NCI-H82 treated with DMSO at 0.1 percent for 48 hours (cell line): ENCODE results near the gene CHMP5.

Experiments used
- DNase-seq: peaks from one replicate; lab custom pipeline; 2025; ENCODE audit not compliant: unreplicated experiment; lab: John Stamatoyannopoulos, UW

Gene CHMP5

GRCh38 chr9:33264473-33265177 is at the start of gene CHMP5, which contains the start of gene BAG1:
Gene CHMP5 (plus strand): TSS chr9:33265049. CDS start chr9:33265079, 30 bp downstream.
Gene BAG1 (minus strand): TSS chr9:33264708.
- DNase-seq: peak; percentile 97

GRCh38 chr9:33220681-33221567 is 43.9 kb upstream of the CHMP5 start:
- DNase-seq: no peak

- DNase-seq: no peak
Measured at GRCh38 chr9:33221568-33221884, 43.3 kb upstream of the CHMP5 start.

GRCh38 chr9:33222031-33222430 is 42.8 kb upstream of the CHMP5 start:
- DNase-seq: peak; percentile 30

- DNase-seq: no peak
Measured at GRCh38 chr9:33223696-33224095, 41.2 kb upstream of the CHMP5 start.

- no peak for DNase-seq
Measured at GRCh38 chr9:33225319-33226147, 39.3 kb upstream of the CHMP5 start.

GRCh38 chr9:33227008-33227398 is 37.8 kb upstream of the CHMP5 start:
- no peak for DNase-seq

GRCh38 chr9:33227741-33228140 is 37.1 kb upstream of the CHMP5 start:
- no peak for DNase-seq

- no peak for DNase-seq
Measured at GRCh38 chr9:33228606-33229005, 36.2 kb upstream of the CHMP5 start.

GRCh38 chr9:33229359-33230114 is 35.3 kb upstream of the CHMP5 start:
- DNase-seq: no peak

GRCh38 chr9:33230756-33231622 is 33.9 kb upstream of the CHMP5 start:
- no peak for DNase-seq

- DNase-seq: no peak
Measured at GRCh38 chr9:33231623-33231942, 33.3 kb upstream of the CHMP5 start.

GRCh38 chr9:33232815-33233214 is 32.0 kb upstream of the CHMP5 start:
- no peak for DNase-seq

- no peak for DNase-seq
Measured at GRCh38 chr9:33233626-33234342, 31.1 kb upstream of the CHMP5 start.

GRCh38 chr9:33234511-33235467 is 30.1 kb upstream of the CHMP5 start:
- DNase-seq: no peak

GRCh38 chr9:33236571-33236970 is 28.3 kb upstream of the CHMP5 start:
- no peak for DNase-seq

GRCh38 chr9:33239921-33240320 is 24.9 kb upstream of the CHMP5 start, which contains the start of gene SPINK4:
Gene SPINK4 (plus strand): TSS chr9:33240167. CDS start chr9:33240209, 42 bp downstream.
- peak; percentile 92 for DNase-seq

GRCh38 chr9:33241298-33241697 is 23.6 kb upstream of the CHMP5 start:
- DNase-seq: no peak
